HG03097 (cell line): Measurements from ENCODE around the gene NPRL2.

Experiments used
- ATAC-seq: cut with Tn5 transposase; IDR thresholded peaks from one replicate; pipeline ENCODE4 v1.9.1; 2021; ENCODE audit not compliant: unreplicated experiment, low FRiP score

Gene NPRL2

DNA sequence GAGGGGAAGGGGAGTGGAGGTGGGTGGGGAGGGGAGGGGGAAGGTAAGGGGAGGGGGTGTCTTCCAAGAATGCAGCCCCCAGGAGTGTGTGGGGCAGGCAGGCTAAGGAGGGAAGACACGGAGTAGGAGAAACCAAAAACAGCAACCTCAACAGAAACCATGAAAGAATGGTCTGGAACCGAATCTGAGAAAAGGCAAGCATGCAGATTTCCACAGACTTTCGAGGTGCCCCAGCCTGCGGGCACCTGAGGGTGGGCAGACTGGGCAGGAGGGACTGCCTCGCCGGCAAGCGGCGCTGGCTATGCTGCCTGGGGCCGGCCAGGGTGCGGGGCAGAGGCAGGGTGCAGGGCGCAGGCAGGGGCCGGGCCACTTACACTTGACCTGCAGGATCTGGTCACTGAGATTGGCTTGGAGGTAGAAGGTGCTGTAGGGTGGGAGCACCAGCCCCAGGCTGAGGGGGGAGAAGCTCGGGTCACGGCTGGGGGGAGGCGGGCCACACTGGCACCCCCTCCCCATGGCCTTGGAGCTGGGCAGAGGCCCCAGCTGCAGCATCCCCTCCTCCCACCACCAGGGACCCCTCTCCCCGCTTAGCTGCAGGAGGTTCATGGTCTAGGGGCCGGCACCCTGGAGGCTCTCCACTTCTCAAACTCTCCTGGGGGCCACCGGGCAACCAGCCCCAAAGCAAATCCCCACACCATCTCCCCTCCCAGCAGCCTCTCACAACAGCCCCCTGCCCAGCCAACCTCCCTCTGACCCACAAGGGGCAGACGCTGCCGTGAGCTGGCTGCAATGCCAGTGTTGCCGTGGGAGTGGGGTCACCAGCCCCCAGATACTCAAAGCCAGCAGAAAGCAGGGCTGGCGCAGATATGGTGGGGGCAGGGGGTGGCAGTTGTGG, 24.0 kb upstream of the NPRL2 start:
- no peak for ATAC-seq

DNA sequence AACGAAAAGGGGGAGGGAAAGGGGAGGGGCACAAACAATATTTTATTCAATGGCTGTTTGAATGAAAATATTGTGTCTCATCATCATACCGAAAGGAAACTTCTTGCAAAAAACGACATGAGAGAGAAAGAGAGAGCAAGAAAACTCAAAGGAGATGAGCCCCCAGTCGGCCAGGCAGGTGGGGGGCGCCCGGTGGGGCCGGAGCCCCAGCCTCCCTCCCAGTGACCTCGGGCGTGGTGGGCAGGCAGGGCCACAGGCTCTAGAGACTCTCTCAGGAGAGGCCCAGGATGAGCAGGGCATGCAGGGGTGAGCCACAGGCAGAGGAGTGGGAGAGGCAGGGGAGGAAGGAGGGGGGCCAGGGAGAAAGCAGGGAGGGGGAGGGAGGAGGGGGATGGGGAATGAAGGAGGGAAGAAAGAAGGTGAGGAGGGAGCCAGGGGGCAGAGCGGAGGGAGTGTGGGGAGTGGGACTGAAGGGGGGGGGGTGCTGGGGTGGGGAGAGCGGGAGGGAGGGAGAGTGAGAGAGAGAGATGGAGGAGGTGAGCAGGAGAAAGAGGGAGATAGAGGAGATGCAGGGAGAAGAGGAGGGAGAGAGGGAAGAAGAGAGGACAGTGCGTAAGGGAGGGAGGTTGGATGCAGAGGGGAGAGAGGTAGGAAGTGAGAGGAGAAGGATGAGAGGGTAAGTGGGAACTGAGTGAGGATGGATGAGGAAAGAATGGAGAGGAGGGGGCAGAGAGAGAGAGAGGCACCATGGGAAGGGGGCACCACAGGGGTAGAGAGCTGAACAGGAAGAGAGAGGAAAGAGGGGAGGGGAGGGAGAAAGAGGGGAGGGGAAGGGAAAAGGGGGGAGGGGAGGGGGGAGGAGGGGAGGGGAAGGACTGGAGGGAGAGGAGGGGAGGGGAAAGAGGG, 22.8 kb upstream of the NPRL2 start:
- ATAC-seq: no peak

DNA sequence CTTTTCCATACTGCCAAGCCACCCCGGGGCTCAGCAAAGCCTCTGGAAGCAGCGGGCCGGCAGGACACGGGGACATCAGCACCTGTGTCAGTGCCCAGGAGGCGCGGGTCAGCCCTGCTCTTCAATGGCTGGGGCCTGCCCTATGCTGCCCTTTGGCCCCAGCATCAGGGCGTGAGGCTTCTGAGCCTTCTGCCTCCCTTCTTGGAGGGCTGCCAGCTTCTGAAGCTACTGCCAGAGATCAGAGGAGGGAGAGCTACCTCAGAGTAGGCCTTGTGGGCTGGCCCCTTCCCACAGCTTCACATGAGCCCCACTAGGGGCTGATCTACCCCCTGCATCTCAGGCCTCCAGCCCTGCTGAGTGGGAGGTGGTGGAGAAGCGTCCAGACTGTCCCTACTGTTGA, 21.8 kb upstream of the NPRL2 start:
- ATAC-seq: no peak

DNA sequence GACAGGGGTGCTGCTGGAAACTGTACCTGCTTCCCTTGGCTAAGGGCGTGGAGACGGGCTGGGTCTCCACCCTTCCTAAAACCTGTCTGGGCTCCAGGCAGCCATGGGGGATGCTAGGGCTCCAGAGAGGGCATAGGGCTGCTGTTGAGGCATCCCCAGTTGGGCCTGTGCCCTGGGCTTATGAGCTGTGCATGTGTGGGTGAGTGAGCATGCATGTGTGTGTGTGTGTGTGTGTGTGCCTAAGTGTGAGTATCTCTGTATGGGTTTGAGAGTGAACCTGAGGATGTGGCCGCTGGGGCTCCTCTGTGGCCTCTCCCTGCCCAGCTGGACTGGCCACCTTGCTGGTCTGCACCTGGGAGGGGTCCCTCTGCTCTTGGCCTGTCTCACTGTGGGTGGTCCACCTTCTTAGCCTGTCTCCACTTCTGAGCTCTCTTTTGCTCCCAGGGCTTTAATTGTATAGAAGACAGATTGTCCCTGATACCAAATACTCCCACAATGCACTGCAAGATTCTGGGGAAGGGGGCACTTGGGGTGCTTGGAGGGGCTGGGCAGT, 20.6 kb upstream of the NPRL2 start:
- ATAC-seq: no peak

DNA sequence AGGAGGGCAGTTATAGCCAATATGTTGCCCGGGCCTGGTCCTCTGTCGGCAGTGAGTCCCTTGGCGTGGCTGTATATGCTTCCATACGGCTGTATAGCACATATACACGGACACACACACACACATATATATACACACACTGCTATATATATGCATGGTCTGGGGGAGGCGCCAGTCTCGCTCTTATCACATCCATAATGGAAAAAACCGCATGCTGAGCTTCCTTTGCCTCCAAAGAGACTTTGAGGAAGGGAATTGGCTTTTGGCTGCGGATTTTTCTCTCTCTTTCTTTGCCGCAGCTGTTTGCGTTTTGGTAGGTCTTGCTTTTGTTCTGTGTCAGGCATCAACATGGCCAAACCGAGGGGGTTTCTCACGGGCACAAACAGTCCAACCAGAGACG, 20.0 kb upstream of the NPRL2 start:
- no peak for ATAC-seq

DNA sequence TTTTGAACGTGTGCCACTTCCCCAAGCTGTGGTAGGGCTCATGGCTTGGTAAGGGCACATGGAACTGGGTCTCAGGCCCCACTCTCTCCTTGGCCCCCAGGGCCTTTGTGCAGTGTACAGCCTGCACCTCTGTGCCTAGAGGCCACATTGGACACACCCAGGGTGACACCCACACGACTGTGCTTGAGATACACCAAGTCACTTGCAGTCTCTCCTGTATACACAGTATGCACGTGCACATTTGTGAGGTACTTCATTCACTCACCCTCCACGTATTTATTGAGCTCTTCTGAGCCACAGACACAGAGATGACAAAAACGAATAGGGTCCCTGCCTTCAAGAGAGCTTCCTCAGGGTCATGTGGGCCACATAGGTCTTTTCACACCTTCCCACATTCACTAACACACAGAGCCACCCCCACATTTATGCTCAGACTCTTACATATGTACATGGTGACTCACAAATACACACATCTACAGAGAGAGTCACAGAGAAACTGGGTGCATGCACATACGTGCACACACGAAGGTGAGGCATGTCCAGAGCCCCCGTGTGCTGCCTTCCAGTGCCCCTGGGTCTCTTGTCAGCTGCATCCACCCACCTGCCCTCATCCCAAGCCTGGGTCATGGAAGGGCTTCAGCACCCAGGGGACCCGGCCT, 18.6 kb upstream of the NPRL2 start:
- ATAC-seq: no peak

DNA sequence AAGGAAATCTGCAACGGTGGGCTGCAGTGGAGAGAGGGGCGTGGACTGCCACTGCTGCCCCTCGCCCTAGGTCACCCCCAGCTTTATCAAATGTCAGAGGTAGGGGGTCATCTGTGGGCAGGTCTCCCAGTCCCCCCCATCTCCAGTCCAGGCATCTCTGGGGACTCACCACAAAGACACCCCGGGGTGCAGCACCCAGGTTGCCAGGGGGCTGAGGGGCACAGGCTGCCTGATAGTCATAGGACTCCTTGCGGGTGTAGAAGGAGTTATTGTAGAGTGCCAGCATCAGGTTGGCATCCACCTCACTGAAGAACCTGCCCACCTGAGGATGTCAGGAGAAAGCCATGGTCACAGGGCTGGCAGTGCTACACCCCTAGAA, 15.3 kb upstream of the NPRL2 start:
- no peak for ATAC-seq

DNA sequence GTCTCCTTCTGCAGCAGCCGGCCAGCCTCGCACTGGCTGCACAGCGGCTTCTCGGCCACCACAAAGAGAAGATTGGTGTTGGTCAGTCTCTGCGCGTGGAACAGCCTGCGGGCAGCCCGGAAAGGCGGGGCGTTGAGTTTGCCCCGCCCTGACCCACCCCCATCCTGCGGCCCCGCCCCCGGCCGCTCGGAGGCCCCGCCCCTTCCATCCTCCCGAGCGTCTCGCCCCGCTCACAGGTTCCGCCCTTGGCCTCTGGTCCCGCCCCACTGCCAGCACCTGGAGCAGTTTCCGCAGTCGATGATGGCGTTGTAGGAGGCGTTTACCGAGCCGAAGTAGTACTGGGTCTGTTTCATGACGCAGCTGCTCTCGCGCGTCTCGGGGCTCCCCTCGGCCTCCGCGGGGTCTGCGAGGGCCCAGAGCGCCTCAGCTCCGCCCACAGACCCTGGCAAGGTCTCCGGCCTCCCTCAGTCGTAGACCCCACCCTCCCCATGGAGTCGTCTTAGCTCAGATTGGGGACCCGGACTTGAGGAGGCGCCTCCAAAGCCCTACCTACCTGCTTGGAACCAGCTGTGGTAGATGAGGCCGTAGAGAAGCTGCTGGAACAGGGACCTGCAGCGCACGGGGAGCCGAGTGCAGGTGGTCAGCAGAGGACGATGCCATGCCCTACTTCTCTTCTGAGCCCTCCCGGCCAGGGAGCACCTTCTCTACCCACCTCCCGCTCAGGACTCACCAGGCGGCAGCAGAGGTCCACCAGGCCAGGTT, 14.7 kb upstream of the NPRL2 start:
- ATAC-seq: peak; percentile 72

DNA sequence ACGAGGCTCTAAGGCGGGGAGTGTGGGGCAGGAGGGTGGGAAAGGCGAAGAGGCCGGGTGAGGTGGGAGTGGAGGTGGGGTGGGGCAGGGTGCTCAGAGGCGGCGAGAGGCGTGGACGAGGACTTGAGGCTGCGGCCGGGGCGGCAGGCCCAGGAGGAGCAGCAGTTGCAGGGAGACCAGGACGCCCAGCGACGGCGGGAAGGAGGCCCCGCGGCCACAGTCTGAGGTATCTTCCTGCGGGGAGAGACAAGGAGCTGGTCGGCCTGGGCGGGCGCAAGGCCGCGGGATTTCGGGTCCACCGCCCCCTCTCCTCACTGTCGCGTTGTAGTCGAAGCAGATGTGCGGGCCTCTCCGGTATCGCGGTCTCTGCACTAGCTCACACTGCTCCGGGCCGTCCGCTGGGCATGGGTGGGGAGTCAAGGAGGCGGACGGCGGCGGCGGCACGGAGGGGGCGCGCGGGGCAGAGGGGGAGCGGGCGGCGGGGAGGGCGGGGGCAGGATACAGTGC, 14.1 kb upstream of the NPRL2 start:
- no peak for ATAC-seq

DNA sequence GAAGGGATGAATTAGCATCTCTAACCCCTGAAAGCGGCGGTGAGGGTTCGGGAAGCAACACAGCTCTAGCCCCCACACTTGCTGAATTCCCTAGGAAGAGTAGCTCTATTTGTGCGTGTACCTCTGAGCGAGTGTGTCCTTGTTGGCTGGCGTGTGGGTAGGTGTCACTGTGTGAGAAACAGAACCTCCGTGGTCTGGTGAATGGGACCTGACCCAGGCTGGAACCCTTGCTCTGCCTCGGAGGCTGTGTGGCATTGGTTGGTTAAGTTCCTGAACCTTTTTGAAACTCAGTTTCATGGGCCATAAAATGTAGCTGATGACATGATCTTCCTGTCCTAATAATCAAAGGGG, 9.2 kb upstream of the NPRL2 start:
- ATAC-seq: no peak

DNA sequence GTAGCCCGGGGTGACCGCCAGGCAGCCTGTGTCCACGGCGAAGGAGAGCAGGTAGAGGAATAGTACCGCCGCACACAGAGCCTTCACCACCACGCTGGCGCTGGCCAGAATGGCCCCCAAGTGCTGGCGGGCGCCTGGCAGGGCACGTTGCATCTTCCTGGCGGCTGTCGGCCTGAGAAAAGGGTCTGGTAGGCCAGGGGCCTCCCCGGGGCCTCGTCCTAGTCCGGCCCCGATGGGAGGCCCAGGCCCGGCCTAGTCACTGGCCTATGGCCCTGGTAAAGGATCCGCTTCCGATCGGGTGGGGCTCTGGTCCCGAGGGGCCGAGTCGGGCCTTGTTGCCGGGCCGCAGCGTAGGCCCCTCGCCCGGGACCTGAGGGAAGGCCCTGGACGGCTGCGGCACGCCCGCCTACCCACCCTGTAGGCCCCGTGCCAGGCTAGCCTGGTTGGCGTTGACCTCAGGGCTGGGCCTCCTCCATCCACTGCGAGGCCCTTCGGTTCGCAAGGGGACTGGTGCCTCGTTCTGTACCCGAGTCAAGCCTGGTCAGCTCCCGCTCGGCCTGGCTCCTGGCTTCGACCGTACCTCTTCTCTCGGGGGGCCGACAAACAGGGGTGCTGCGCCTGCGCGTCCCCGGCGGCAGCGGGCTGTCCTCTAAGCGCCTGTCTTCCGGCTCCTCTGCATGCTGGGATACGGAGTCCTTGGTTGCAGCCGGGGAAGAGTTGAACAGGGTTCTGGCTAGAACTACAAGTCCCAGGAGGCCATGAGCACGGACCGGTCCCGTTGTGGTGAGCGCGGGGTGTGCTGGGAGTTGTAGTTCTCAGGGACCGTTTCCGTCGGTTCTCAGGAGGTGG, 8.6 kb upstream of the NPRL2 start, which contains the start of gene TMEM115:
Gene TMEM115, minus strand, starts transcription at position 611 of the 849 bp plus-strand sequence. Its CDS starts 458 bp downstream, at position 153.
- peak; percentile 94 for ATAC-seq

DNA sequence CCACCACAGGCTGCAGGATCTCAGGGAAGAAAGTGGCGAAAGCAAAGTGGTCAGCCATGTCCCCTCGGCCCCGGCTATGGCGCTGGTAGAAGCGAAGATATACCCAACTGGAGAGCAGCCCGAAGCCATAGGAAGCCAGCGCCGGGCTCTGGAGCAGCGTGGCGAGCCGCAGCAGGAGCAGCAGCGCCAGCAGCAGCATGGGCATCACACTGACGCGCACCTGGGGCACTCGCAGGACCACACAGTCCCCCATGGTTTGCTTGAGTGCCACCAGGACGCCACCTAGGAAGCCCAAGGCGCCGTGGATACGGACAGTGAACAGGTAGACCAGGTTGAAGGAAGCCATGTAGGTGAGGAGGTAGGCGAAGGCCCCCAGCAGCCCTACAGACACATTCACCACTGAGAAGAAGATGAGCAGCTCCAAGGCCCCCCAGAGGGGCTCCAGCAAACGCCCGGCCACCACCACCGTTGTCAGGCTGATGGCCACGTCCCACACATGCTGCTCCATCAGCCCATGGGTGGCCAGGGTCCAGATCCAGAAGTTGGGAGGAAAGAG, 7.9 kb upstream of the NPRL2 start:
- ATAC-seq: no peak

DNA sequence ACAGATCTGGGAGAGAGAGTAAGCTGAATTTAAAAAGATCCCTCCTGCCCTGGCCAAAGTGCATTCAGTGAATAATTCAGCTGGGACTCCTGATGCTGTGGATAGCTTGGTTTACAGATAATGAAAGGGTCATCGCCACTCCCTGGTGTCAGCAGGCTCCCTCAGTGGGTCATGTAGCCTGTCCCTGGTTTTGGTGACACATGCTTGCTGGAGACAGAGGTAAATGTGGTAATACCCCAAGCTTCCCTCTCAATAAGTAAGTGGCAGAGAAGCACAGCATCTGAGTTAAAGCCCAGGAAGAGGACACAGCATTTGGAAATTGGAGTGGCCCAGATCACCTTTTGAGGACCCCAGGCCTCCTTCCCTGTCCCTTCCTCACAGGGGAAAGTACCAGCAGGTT, 6.9 kb upstream of the NPRL2 start:
- no peak for ATAC-seq

DNA sequence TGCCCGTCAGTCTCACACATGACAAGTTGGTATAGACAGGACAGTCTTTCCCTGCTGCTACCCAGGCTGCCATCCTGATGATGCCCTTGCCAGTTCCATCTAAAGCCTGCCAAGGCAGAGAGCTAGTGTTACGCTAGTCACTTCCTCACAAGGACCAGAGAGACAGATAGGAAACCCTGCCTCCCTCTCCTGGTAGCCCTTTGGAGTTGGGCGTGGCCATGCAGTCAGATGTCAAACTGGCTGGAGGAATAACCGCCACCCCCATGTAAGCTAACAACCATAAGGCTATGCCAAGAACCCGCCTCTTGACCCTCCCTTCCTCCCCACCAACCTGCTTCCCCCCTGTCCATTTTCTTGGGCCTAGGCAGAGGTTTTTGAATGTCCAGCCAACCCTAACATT, 6.0 kb upstream of the NPRL2 start:
- ATAC-seq: no peak

DNA sequence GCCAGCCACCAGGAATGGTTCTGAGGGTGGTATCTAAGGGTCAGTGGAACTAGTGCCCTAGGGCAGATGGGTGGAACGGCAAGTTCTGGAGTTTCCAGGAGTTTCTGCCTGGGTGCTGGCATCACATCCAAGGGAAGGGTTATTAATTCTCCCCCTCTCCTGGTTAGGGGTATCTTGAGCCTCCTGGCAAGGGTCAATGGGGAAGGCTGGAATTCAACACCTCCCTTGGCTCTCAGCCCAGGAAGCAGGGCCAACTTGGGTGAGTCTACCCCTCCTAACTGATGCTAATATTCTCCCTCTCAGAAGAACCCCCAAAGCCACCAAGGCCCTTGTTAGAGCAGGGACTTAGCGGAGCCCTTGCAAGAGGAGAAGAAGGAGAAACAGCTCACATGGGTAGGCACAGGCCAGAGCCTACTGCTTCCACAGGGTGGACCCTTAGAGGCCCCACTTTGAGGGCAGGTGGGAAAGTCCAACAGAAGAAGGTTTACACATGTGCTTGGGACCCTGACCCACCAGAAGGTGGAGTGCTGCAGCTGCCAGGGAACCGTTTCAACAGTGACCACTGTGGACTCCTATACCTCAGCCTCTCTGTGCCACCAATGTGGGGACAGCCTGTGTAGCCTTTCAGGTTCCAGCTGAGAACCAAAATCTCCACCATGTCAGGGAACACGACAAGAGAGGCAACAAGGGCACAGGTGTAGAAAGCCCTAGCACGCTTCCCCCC, 5.4 kb upstream of the NPRL2 start:
- ATAC-seq: no peak

DNA sequence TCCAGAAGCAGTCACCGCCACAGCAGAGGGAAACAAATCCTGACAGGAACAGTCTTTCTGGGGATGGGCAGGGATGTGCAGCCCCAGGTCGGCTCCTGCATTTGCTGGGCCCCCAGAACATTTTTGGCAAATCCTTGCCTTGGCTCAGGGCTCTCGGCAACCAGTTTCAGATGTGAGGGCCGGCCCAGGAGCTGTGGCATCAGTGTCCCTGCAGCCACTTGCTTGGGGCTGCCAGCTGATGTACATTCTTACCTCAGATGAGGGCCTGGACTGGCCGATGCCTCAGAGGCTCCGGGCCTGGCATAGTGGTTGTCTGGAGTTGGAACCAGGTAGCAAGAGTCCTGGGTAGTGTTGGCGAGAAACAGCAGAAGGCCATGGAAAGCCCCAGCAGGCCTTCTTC, 4.3 kb upstream of the NPRL2 start:
- ATAC-seq: no peak

DNA sequence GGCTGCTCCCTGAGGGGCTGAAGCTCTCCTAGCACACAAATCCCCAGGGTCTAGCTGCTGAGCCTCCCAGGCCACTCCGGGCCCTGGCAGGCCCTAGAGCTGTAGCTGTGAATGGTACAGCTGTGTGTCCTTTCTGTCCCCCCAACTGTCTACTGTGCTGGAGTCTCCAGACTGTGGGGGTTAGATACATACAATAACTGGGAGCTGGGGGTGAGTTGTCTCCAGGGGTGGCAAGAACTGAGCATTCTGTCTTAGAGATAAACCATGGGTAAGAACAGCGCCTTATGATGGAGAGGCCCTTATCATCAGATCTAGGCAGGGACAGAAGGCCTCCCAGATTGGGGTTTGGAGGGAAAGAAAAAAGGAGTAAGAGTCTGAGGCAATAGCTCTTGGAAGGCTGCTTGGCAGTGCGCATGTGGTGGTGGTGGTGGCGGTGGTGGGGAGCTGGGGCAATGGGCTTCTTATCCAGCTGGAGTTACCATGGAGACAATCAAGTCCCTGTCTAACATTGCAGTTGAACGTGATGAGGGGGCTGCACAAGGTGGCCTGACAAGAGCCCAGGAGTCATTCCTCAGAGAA, 3.7 kb upstream of the NPRL2 start:
- ATAC-seq: no peak
